ENCODE measurements around the gene MMADHC.

MMADHC gene

GRCh38 chr2:149594411-149594810 is 6.8 kb upstream of the MMADHC start:
- no peak for DNase-seq (ENCODE audit: low read depth, low spot score)
- Histone ChIP-seq H3K36me3 (ENCODE audit: insufficient read depth, insufficient read length, low read length) (no peaks in the 10 kb centered on the region), H3K4me3 (ENCODE audit: insufficient read length, low read depth) (no peak overlapping the region), H3K9me3 (ENCODE audit: insufficient read depth, low read length) (no peaks in the 10 kb centered on the region), H3K9ac (ENCODE audit: insufficient read length, low read depth) (no peak overlapping the region), H3K4me1 (ENCODE audit: insufficient read depth, insufficient read length) (peaks cover 2% of the 10 kb centered on the region), H3K27me3 (ENCODE audit: insufficient read depth, insufficient read length) (no peaks in the 10 kb centered on the region)
- no peak for TF ChIP-seq SUZ12 (IDR thresholded peaks at IDR 0.05; ENCODE audit: extremely low read depth, insufficient read depth, insufficient read length)
- TF ChIP-seq YY1 (IDR thresholded peaks at IDR 0.05; ENCODE audit: insufficient read depth, insufficient read length), result no peak
- TF ChIP-seq ZNF274 (IDR thresholded peaks at IDR 0.05; ENCODE audit: low read depth, low read length), result no peak

GRCh38 chr2:149587950-149588487 is 444 bp upstream of the MMADHC start:
- H3K4me1 ChIP-seq (ENCODE audit: insufficient read depth, insufficient read length), result no peaks in the 10 kb centered on the region
- TF ChIP-seq SUZ12 (IDR thresholded peaks at IDR 0.05; ENCODE audit: extremely low read depth, insufficient read depth, insufficient read length), result no peak
- TF ChIP-seq YY1 (IDR thresholded peaks at IDR 0.05; ENCODE audit: insufficient read depth, insufficient read length), result no peak
- TF ChIP-seq ZNF274 (IDR thresholded peaks at IDR 0.05; ENCODE audit: low read depth, low read length), result no peak
- H3K9me3 ChIP-seq (ENCODE audit: insufficient read depth, low read length), result no peaks in the 10 kb centered on the region
- H3K9ac ChIP-seq (ENCODE audit: insufficient read length, low read depth), result peak overlapping the region; percentile 29
- H3K4me3 ChIP-seq (ENCODE audit: insufficient read length, low read depth), result peak overlapping the region; percentile 95
- no peak for DNase-seq (ENCODE audit: low read depth, low spot score)
- H3K27me3 ChIP-seq (ENCODE audit: insufficient read depth, insufficient read length), result no peaks in the 10 kb centered on the region
- H3K36me3 ChIP-seq (ENCODE audit: insufficient read depth, insufficient read length, low read length), result peaks cover 31% of the 10 kb centered on the region

GRCh38 chr2:149586898-149587219 is 716 bp downstream of the MMADHC start:
- Histone ChIP-seq H3K27me3 (ENCODE audit: insufficient read depth, insufficient read length) (no peaks in the 10 kb centered on the region), H3K4me3 (ENCODE audit: insufficient read length, low read depth) (peak overlapping the region; percentile 95), H3K4me1 (ENCODE audit: insufficient read depth, insufficient read length) (no peaks in the 10 kb centered on the region), H3K9ac (ENCODE audit: insufficient read length, low read depth) (peak overlapping the region; percentile 99), H3K36me3 (ENCODE audit: insufficient read depth, insufficient read length, low read length) (peaks cover 41% of the 10 kb centered on the region), H3K9me3 (ENCODE audit: insufficient read depth, low read length) (no peaks in the 10 kb centered on the region)
- TF ChIP-seq ZNF274 (IDR thresholded peaks at IDR 0.05; ENCODE audit: low read depth, low read length) (no peak), YY1 (IDR thresholded peaks at IDR 0.05; ENCODE audit: insufficient read depth, insufficient read length) (no peak), SUZ12 (IDR thresholded peaks at IDR 0.05; ENCODE audit: extremely low read depth, insufficient read depth, insufficient read length) (no peak)
- DNase-seq (ENCODE audit: low read depth, low spot score), result no peak

GRCh38 chr2:149586063-149586462 is 1.5 kb downstream of the MMADHC start:
- no peaks in the 10 kb centered on the region for H3K9me3 ChIP-seq (ENCODE audit: insufficient read depth, low read length)
- TF ChIP-seq ZNF274 (IDR thresholded peaks at IDR 0.05; ENCODE audit: low read depth, low read length), result no peak
- TF ChIP-seq SUZ12 (IDR thresholded peaks at IDR 0.05; ENCODE audit: extremely low read depth, insufficient read depth, insufficient read length), result no peak
- TF ChIP-seq YY1 (IDR thresholded peaks at IDR 0.05; ENCODE audit: insufficient read depth, insufficient read length), result no peak
- no peak for DNase-seq (ENCODE audit: low read depth, low spot score)
- peaks cover 49% of the 10 kb centered on the region for H3K36me3 ChIP-seq (ENCODE audit: insufficient read depth, insufficient read length, low read length)
- H3K4me3 ChIP-seq (ENCODE audit: insufficient read length, low read depth), result peak overlapping the region; percentile 95
- H3K27me3 ChIP-seq (ENCODE audit: insufficient read depth, insufficient read length), result no peaks in the 10 kb centered on the region
- H3K9ac ChIP-seq (ENCODE audit: insufficient read length, low read depth), result peak overlapping the region; percentile 58
- no peaks in the 10 kb centered on the region for H3K4me1 ChIP-seq (ENCODE audit: insufficient read depth, insufficient read length)

GRCh38 chr2:149585166-149585885 is 2.2 kb downstream of the MMADHC start:
- peaks cover 54% of the 10 kb centered on the region for H3K36me3 ChIP-seq (ENCODE audit: insufficient read depth, insufficient read length, low read length)
- H3K9ac ChIP-seq (ENCODE audit: insufficient read length, low read depth), result no peak overlapping the region
- no peaks in the 10 kb centered on the region for H3K27me3 ChIP-seq (ENCODE audit: insufficient read depth, insufficient read length)
- H3K9me3 ChIP-seq (ENCODE audit: insufficient read depth, low read length), result no peaks in the 10 kb centered on the region
- H3K4me1 ChIP-seq (ENCODE audit: insufficient read depth, insufficient read length), result no peaks in the 10 kb centered on the region
- DNase-seq (ENCODE audit: low read depth, low spot score), result no peak
- no peak for TF ChIP-seq ZNF274 (IDR thresholded peaks at IDR 0.05; ENCODE audit: low read depth, low read length)
- TF ChIP-seq YY1 (IDR thresholded peaks at IDR 0.05; ENCODE audit: insufficient read depth, insufficient read length), result no peak
- no peak for TF ChIP-seq SUZ12 (IDR thresholded peaks at IDR 0.05; ENCODE audit: extremely low read depth, insufficient read depth, insufficient read length)
- H3K4me3 ChIP-seq (ENCODE audit: insufficient read length, low read depth), result no peak overlapping the region

GRCh38 chr2:149579972-149580882 is 7.3 kb downstream of the MMADHC start:
- no peak for TF ChIP-seq SUZ12 (IDR thresholded peaks at IDR 0.05; ENCODE audit: extremely low read depth, insufficient read depth, insufficient read length)
- DNase-seq (ENCODE audit: low read depth, low spot score), result no peak
- Histone ChIP-seq H3K9me3 (ENCODE audit: insufficient read depth, low read length) (no peaks in the 10 kb centered on the region), H3K4me3 (ENCODE audit: insufficient read length, low read depth) (no peak overlapping the region), H3K4me1 (ENCODE audit: insufficient read depth, insufficient read length) (no peaks in the 10 kb centered on the region), H3K27me3 (ENCODE audit: insufficient read depth, insufficient read length) (no peaks in the 10 kb centered on the region), H3K36me3 (ENCODE audit: insufficient read depth, insufficient read length, low read length) (peaks cover 95% of the 10 kb centered on the region), H3K9ac (ENCODE audit: insufficient read length, low read depth) (no peak overlapping the region)

DNA sequence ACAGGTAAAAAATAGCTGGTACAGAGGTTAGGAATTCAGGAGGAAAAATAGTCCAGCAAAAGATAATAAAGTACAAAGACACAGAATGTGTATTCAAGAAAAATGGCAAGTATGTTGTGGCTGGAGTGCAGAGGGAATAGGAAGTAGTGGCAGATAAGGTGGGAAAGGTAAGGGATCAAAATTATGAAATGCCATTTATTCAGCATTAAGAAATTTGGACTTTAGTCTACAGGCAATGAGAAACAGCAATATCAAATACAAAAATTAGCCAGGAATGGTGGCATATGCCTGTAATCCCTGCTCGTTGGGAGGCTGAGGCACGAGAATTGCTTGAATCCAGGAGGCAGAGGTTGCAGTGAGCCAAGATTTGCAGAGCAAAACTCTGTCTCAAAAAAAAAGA is 10.3 kb downstream of the MMADHC start:
- TF ChIP-seq YY1 (IDR thresholded peaks at IDR 0.05; ENCODE audit: insufficient read depth, insufficient read length) (no peak), ZNF274 (IDR thresholded peaks at IDR 0.05; ENCODE audit: low read depth, low read length) (no peak), SUZ12 (IDR thresholded peaks at IDR 0.05; ENCODE audit: extremely low read depth, insufficient read depth, insufficient read length) (no peak)
- H3K36me3 ChIP-seq (ENCODE audit: insufficient read depth, insufficient read length, low read length), result peaks cover 96% of the 10 kb centered on the region

More for the DNA sequence above, 10.3 kb downstream of the MMADHC start:
- DNase-seq (ENCODE audit: low read depth, low spot score), result no peak
- Histone ChIP-seq H3K27me3 (ENCODE audit: insufficient read depth, insufficient read length) (no peaks in the 10 kb centered on the region), H3K9me3 (ENCODE audit: insufficient read depth, low read length) (no peaks in the 10 kb centered on the region), H3K9ac (ENCODE audit: insufficient read length, low read depth) (no peak overlapping the region), H3K4me3 (ENCODE audit: insufficient read length, low read depth) (no peak overlapping the region), H3K4me1 (ENCODE audit: insufficient read depth, insufficient read length) (no peaks in the 10 kb centered on the region)
